A172 (cell line): ENCODE results near the gene ESRP2. TPM values are rescaled to one million over a fixed set of nuclear protein-coding genes. Genes with fewer than 3 reads are reported as not detected.

Experiments
- DNase-seq: peaks from one replicate; pipeline ENCODE4 v3.0.0-alpha.2; 2015; ENCODE audit warnings: low spot score
- total RNA-seq: library from RNA; depleted of rRNA; stranded (reverse); fragments of >200 nt; shearing (Covaris generic); gene quantifications from 2 replicates; pipeline ENCODE4 v1.2.3, GENCODE V29; 2014

Gene ESRP2
- total RNA-seq, 1 experiment from 2014 or later = 0.45 TPM

- peak; percentile 95 for DNase-seq
These were observed 1.5 kb upstream of the ESRP2 start for GRCh38 chr16:68237243-68238028.

DNA sequence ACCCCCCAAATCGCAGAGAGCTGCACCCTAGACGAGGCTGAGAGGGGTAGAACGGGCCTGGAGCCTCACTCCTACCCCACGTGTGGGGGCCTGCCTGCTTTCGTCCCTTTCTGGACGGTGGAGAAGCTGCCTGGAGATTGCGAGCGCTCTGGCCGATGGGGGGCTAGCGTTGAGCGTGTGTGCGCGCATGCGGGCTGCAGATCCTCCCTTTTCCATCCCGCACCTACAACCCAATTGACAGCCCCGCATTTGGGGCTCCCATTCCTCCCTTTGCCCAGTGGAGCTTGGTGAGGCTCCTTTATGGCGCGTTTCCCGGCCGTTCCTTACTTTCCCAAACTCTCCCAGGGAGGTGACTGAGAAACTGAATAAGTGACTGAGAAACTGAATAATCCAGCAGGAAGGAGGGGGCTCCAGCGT, 907 bp upstream of the ESRP2 start:
- no peak for DNase-seq

- no peak for DNase-seq
These were observed 354 bp upstream of the ESRP2 start for GRCh38 chr16:68236137-68236825.

GRCh38 chr16:68235108-68235886, 630 bp downstream of the ESRP2 start:
- no peak for DNase-seq

DNA sequence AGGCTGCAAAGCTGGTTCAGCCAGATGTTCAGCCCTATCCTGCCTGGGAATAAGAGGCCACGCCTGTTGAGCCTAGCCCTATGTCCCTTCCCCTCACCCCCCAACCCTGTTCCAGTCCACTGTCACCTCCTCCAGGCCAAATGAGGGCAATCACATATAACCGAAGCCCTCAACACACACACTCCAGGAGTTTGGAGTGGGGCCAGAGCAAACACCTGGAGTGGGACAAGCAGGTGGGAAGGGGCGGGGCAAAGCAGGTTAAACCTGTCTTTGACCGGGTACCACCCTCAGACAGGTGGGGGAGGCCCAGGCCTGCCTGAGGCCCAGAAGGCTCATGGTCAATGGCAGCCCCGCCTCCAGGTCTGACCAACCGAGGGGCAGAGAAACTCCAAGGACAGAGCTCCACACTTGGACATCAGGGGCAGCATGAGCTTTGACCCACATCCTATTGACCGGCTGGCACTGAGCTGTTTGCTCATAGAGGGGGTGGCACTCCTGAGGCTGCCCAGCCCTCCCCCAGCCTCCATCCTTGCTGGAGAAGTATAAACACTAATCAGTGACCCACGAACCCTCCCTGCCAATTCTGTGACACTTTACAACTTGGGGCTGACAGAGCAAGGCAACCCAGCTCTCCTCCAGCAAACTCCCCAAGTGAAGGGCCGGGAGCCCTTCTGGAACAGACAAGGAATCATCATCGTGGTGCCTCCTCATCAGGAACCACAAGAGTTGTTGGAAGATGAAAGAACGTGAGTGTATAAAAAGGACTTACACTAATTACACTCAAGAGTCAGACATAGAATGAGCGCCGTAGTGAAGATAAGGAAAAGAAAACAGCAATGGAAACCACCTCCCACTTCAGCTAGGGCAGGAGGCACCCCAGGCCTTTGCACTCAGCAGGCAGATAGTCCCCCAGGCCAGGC, 1.5 kb downstream of the ESRP2 start:
- DNase-seq = no peak

- DNase-seq = no peak
These were observed 2.1 kb downstream of the ESRP2 start for GRCh38 chr16:68233835-68234187.

- DNase-seq = no peak
These were observed 2.7 kb downstream of the ESRP2 start for GRCh38 chr16:68233085-68233834.

- no peak for DNase-seq
These were observed 3.6 kb downstream of the ESRP2 start for GRCh38 chr16:68232335-68232734.

DNA sequence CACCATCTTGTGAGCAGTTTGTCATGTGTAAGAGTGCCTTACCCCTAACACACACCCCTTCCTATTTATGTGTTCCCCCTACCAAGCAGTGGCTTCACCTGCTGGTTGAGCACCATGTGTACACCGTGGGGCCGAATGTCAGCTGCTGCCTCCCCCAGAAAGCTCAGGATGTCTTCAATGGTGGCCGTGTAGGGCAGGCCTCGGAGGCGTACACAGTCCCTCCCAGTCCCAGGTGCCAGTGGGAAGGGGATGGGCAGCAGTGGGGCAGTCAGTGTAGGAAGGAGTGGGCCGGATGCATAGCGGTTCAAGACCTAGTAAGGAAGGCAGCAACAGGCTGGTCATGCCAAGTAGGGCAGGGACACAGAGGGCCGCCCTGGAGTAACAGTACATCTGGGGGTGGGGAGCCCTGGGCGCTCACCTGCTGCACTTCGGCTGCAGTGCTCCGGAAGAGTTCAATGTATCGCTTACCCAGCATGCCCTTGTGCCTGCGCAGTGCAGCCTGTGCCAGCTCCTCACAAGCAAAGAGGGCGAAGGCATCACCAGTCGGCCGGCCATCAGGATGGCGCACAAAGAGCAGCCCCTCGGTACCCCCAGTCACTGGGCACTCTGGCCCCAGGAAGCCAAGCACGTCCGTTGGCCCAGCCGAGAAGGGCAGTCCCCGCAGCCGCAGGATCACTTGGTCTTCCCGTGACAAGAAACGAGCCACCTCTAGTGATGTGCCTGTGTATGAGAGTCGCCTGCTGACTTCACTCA, 4.4 kb downstream of the ESRP2 start:
- no peak for DNase-seq

GRCh38 chr16:68230956-68231355, 5.0 kb downstream of the ESRP2 start:
- no peak for DNase-seq

DNA sequence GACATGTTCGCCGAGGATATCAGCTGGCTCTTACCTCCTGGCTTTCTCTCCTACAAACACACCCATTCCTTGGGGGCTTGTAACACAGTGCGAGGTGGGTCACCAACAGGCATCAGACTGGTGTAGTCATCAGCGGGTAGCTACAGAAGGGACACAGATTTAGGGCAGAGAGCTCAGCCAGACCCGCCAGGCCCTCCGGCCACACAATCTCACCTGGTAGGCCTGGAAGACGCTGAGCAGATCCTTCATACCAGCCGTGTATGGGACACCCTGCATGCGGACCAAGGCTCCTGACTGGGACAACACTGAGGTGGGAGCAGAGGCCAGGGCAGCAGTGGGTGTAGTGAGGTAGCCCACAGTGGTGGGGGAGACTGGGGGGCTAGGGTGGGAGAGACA, 5.8 kb downstream of the ESRP2 start:
- no peak for DNase-seq

DNA sequence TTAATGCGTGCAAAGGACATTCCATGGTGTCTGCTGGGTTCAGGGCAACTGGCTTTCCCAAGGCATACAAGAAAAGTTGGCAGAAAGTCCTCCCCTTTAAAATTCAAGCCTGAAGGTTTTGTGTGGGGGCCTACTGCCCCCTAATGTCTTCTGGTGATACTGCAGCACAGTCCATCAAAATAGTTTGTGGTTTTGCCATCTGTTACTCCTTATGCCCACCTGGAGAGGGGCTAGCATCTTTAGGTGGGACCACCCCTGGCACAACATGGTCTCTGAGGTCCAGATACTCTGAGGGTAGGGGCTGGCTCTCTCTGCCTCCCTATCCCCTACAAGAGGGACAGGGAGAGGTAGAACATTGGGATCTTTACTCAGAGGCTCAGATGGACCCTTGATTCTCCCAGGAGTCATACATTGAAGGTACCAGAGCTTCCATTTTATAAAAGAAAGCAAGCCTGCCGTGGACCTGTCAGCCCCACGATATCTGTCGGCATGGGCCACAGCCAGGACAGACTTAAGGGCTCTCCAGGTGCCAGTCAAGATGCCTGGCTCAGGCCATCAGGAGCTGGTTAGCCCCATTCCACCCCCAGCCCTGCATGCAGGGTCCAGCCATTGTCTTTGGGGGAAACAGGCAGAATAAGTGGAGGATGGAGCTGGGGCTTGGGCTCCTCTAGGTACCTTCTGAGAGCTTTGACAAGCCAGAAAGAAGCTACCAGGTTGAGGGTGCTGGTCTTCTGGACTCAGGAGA, 6.3 kb downstream of the ESRP2 start:
- peak; percentile 33 for DNase-seq

DNA sequence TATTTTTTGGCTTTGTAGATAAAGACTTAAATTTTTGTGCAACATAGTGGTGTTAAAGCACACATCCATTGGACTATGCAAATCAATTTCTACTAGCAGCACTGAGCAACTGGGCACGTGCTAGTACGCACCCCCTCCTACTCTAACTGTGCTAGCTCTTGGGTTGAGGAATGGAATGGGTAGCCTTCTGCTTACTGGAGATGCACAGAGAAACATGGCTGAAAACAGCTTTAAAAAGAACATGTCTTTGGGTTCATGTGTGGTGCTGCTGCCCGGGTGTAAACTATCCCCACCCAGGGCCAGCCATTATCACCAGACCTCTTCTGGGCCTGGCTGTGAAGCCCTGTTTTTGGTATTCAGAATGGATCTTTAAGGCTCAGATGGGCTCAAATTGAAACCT, 7.3 kb downstream of the ESRP2 start:
- no peak for DNase-seq

GRCh38 chr16:68227850-68228553, 7.9 kb downstream of the ESRP2 start:
- no peak for DNase-seq

DNA sequence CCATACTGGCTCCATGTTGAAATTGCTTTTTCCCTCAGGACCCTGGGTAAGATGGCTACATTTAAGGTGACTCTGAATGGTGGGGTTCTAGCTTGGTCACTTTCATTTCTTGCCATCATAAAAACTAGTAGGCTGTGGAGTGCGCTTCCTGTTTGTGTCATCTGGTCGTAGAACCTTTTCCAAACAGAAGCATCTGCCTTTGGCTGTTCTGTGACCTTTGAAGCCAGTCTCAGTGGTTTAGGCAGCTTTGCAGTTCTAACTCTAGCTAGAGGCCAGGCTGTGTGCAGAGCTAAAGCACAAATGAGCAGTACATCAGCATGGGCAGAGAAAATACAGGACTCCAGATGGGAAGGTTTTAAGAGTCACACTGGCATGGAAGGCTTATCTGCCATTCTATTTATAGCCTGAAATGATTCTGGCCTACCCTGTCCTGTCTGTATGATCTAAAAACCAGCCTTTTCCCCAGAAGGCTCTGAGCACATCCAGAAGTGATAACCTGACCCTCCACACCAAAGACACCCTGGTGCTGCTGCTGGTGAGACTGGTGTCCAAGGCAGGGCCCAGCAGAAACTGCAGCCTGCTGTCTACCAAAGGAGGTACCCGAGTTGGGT, 8.6 kb downstream of the ESRP2 start:
- no peak for DNase-seq

GRCh38 chr16:68226116-68226515, 9.8 kb downstream of the ESRP2 start:
- DNase-seq = no peak

GRCh38 chr16:68223072-68223471, 12.9 kb downstream of the ESRP2 start:
- DNase-seq = no peak

DNA sequence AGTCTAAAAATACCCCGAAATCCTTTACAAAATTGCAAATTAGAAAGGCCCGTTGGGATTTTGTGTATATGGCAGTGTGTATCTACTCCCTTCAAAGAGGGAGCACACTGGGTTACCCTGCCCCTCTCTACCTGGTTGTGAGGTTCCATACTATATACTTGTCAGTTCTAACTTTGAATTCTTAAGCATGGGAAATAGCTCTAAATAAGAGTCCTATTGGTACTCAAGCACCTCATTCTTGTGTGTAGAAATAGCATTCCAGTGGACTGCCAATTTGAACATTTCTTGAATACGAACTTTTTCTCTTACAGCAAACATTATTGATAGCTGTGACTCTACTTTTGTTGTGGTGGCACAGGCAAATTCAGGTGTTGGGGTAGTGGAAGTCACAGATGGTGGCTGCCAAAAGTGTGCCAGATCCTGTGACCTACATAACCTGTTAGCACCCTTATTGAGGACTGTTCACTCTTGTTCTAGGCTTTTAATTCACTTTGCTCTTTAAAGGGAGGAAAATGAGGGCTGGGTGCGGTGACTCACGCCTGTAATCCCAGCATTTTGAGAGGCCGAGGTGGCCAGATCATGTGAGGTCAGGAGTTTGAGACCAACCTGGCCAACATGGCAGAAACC, 16.1 kb downstream of the ESRP2 start:
- DNase-seq = no peak
